PC-9 (cell line): ENCODE data around the gene SLC16A12.

Experiments
- CTCF ChIP-seq: fragments of 200-600 bp; sonication (generic); conservative IDR thresholded peaks from 2 replicates; pipeline ENCODE4 v1.6.1; 2017; ENCODE audit warnings: mixed run types, antibody characterized with exemption, mild to moderate bottlenecking, moderate library complexity
- EZH2 ChIP-seq: fragments of 200-600 bp; sonication (generic); IDR thresholded peaks from 2 replicates; pipeline ENCODE4 v1.8.0; 2017; ENCODE audit warnings: antibody characterized with exemption, low read depth

GRCh38 chr10:89458291-89458690 lies 77.1 kb downstream of the SLC16A12 start:
- TF ChIP-seq CTCF: no peak
- no peak for TF ChIP-seq EZH2
